ENCODE results near the gene MAGOHB.
"Not testable (repeated sequence)": the region's sequence is repeated elsewhere in the genome, so short reads cannot be mapped to it uniquely, and the experiment has no call there.

Gene MAGOHB

GRCh38 chr12:10611258-10611657, 2.2 kb downstream of the MAGOHB start:
- not testable (repeated sequence) for DNase-seq

GRCh38 chr12:10610188-10610587, 3.2 kb downstream of the MAGOHB start:
- no peak for DNase-seq

DNA sequence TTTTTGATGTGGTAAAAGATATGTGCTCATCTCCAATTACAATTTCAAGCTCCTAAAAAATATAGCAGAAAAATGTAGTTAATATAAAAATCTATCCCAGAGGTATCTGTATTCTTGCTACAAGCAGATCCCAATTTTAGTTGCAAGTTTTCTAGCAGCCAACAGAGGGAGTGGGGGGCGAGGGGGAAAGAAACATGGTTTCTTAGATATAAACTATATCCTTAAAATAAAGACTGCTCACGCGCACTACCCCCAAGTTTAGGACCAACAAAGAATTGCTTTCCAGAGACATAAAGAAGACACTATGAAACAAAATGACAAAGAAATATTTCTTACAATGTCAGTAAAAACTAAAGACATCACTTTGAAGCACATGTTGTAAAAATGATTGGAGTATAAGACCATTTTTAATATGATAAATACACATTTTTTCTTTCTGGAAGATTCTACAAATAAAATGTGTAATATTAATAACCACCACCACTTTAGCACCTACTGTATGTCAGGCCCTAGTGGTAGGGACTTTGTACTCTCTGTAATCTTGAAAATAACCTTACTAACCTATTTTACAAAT, 5.4 kb downstream of the MAGOHB start:
- no peak for DNase-seq

DNA sequence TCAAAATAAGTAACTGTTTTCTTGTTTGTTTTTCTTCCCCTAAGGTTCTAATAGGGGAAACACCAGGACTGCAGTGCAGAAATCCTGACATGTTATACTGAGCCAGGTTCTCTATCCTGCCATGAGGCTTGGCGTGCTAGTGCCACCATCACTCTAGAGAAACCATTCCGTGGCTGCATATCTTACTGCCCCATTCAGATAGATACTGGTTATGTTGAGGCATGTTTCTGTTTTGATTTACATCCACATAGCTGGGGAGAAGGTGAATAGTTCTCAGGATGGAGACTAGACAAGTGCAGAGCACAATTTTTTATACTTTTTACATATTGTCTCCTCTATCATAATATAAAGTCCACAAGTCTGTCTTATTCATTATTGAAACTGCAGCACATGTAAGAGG, 11.5 kb downstream of the MAGOHB start:
- no peak for DNase-seq

DNA sequence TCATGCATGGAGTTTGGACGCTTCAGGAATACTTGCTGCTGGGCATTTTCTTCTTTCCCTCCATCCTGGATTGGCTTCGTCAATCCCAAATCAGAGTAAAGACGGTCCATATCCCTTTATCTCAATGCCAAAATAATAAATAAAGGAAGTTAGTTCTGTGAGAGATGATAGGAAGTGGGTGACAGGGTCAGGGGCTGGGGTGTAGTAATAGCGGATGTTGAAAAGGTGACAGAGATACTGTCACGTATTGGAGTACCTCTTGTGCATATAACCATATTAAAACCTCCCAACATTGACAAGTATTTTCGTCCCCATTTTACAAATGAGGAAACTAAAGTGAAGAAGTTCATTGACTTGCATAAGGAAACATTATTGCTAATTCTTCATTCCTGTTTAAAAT, 12.4 kb downstream of the MAGOHB start:
- no peak for DNase-seq

DNA sequence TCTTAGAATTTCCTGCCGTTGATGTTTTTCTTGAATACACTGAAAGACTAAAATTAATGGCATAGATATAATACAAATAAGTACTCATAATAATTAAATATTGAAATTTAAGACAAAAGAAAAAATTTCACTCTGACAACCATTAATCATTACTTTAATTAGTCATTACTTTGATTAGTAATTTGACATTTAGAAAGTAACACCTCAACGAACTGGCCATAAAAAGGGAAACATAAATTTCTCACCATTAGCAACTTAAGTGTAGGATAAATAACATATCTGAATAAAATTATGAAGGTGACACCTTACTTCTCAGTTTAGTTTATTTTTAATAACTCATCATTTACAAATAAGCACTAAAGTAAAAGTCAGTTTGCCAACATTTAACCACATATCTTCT, 17.5 kb downstream of the MAGOHB start:
- DNase-seq, result no peak

DNA sequence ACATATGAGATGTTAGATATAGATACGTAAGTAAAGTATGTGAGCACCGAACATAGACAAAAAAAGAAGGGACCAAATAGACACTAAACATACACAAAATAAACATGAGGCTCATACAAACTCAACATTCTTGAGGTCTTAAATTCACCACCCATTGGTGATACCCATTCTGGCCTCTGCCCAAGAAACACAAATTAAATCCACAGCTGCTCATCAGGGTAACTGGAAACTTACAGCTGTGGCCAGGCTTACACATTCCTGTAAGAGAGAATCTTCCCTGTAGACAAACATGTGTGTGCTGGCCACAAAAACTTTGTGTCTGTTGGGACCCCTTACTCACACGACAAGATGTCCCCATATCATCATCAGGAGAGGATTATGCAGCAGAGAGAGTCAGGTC, 22.4 kb downstream of the MAGOHB start:
- DNase-seq, result no peak

DNA sequence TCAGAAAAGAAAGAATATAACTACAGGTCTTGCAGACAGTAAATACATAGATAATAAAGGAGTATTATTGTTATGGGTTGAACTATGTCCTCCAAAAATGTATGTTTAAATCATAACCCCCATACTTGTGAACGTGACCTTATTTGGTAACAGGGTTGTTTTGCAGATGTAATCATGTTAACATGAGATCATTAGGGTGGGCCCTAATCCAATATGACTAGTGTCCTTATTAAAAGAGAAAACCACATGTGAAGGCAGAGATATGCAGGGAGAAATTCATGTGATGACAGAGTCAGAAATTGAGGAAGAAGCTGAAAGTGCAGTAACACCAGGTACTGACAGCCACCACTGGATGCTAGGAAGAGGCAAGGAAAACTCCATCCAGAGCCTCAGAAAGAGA, 29.0 kb downstream of the MAGOHB start:
- no peak for DNase-seq

- no peak for DNase-seq
Observed at GRCh38 chr12:10582704-10583103, 30.7 kb downstream of the MAGOHB start.

- not testable (repeated sequence) for DNase-seq
Observed at GRCh38 chr12:10582133-10582532, 31.3 kb downstream of the MAGOHB start.

DNA sequence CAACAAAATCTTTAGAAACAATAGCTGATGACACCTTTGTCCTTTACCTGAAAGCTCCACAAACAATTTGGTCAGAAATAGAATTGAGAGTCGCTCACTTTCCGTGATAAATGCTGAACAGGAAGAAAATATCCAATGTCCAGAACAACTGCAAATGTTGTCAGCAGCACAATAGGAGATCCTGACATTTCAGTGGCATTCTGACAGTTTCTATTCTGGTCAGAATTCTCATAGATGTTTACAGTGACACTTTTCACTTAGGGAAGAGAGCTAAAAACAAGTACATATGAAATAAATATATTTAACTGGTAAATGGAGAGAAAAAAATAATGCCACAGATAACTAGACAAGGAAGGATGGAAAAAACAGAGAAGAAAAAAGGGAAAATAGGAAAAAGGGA, 39.1 kb downstream of the MAGOHB start:
- DNase-seq, result no peak

DNA sequence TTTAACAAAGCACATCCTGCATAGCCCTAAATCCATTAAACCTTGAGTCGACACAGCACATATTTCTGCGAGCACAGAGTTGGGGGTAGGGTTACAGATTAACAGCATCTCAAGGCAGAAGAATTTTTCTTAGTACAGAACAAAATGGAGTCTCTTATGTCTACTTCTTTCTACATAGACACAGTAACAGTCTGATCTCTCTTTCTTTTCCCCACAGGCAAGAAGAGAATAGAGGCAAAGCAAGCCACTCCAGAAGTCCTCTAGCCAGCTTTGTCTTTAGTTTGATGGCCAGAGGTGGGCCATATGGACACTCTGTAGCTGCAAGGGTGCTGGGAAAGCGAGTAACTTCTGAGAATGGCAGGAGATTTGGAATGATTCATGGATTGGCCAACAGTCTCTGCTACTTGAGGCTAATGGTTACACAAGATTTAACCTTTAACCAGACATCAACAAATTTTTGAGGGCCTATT, 41.4 kb downstream of the MAGOHB start:
- DNase-seq, result not testable (repeated sequence)

GRCh38 chr12:10571141-10571540, 42.3 kb downstream of the MAGOHB start:
- DNase-seq, result no peak

DNA sequence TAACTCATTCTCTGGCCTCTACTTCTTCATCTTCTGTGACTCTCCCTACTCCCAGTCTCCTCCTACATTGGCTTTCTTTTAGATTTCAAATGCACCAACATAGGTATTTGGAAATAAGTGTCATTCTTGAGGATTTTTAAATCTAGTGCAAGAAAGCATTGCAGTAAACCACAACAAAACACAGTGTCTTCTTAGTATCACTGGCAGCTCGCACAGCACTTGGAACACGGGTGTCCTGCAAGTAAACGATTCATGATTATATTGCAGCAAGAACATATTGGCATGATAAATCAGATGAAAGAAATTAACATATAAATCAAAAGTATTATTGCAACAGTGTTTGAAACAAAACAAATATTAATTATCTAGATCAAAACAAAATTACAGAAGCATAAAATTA, 45.6 kb downstream of the MAGOHB start:
- no peak for DNase-seq

- DNase-seq, result no peak
Observed at GRCh38 chr12:10563966-10564365, 49.4 kb downstream of the MAGOHB start.

DNA sequence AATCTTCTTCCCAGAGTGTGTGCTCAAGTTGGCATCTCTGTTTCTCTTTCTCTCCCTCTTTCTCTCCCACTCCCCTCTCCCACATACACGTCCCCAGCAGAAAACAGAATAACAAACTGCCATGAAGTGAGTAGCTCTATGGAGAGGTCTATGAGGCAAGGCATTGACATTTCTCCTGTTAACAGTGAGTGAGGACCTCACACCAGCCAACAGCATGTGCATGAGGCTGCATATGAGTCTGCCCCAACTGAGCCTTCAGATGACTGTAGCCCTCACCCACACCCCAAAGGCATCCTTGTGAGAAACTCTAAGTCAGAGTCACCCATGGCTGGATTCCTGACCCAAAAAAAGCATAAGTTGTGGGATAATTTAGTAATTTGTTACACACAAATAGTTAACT, 50.4 kb downstream of the MAGOHB start:
- DNase-seq, result no peak

DNA sequence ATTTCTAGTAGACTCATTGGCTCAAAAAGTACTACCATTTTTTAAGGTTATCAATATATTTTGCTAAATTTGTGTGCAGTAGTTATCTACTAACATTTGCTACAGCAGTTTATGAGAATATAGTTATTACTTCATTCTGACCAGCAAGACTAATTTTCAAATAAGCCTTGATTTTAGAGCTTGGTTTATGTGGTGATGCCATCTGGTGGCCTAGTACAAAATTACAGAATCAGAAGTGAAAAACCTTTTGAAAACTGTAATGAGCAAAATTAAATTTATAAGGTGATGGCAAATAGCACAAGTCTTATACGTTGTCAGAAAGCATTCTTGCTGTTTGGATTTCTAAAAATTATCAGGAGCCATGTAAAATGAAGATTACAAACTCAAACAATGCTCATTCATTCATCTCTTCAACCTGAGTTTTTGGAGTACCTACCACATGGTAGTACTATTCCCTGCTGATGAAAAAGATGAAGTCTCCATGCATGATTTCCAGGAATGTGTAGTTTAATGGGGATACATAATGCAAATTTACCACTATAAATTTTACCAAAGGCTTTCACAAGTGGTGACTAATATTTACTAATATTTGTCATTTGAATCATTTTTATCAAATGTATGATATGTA, 51.0 kb downstream of the MAGOHB start:
- DNase-seq, result peak; percentile 0

DNA sequence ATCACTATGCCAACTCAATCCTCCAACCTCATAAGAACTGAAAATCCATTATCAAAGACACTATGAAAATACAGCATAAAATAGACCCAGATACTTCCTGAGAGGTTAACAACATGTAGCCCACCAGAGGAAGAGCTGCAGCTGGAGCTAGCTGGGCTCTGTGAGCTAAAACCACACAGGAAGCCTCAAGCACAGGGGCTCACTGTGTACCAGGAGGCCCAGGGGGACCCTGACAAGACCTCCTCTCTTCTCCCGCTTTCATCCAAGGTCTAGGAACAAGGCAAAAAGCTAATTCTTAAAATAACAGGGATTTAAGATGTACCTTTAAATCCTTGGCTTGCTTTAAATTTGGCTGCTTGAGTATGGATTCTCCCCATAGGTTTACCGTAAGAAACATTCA, 54.2 kb downstream of the MAGOHB start:
- DNase-seq, result peak; percentile 5

- no peak for DNase-seq
Observed at GRCh38 chr12:10558789-10559188, 54.6 kb downstream of the MAGOHB start.

DNA sequence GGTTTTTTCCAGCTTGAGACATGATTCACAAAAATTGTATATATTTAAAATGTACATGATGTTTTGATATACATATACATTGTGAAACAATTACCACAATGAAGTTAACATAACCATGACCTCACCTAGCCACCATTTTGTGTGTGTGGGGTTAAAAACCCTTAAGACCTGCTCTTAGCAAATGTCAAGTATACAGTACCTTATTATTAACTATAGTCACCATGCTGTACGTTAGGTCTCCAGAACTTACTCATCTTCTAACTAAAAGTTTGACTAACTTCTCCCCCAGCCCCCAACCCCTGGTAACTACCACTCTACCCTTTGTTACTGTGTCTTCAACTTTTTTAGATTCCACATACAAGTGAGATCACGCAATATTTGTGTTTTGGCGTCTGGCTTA, 55.1 kb downstream of the MAGOHB start:
- no peak for DNase-seq

DNA sequence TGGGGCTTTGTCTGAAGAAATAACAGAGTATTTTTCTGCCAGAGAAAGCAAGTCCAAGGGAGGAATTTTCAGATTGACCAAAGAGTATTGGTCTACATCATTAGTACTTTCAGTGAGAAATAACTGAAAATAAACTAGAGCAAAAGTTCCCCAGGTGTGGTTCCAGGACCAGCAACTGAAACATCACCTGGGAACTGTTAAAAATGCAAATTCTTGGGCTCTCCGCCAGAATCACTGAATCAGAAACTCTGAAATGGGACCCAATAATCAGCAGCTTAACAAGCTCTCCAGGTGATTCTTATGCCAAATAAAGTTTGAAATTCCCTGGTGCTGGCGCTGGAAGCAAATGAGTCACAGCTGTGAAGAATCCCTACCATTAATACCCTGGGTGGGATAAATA, 55.6 kb downstream of the MAGOHB start:
- DNase-seq, result no peak

DNA sequence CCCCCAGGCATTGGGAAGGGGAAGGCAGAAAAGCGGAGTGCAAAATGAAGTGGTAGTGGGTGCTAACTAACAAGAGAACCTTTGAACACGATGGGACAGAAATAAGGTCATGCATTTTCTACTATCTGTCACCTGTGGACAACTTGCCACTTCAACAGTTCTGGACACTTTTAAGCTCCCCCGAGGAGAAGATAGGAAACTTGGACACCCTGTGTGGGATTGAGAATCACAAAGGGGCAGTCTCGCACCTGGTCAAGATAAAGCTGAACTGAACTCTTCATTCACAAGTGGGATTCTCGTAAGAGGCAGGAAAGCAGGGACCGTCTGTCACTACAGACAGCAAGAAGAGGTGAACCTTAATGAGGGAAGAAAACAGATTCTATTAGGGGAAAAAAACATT, 56.1 kb downstream of the MAGOHB start:
- no peak for DNase-seq

GRCh38 chr12:10554756-10555481, 58.5 kb downstream of the MAGOHB start:
- DNase-seq, result no peak

DNA sequence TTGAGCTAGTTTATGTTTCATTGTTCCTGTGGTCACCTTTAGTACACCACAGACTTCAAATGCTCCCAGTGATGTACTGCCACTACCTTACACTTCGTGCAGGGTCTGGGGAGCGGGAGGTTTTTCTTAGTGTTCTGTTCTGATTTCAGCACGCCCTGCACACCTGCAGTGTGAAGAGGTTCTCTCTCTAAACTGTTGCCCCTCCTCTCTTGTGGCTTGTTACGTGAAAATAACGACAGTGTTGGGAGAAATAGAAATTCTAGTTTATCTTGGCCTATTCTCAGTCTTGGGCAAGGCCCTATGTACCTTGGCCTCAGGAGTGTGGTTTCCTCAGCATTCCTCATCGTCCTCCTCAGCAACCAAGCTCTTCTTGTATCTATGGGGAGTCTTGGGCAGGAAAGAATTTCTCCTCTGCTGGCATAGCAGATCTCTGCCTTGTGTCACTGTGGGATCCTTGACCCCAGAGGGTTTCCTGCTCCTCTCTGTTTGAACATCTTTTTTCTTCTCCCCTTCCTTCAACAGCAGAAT, 59.1 kb downstream of the MAGOHB start:
- DNase-seq, result no peak
